Brain pericyte (primary cell): ENCODE measurements around the gene TMEM259.

ENCODE experiments used
- DNase-seq: peaks from one replicate; pipeline ENCODE4 v3.0.0-alpha.2; 2012; ENCODE audit warnings: low read depth, low spot score

TMEM259 gene

DNA sequence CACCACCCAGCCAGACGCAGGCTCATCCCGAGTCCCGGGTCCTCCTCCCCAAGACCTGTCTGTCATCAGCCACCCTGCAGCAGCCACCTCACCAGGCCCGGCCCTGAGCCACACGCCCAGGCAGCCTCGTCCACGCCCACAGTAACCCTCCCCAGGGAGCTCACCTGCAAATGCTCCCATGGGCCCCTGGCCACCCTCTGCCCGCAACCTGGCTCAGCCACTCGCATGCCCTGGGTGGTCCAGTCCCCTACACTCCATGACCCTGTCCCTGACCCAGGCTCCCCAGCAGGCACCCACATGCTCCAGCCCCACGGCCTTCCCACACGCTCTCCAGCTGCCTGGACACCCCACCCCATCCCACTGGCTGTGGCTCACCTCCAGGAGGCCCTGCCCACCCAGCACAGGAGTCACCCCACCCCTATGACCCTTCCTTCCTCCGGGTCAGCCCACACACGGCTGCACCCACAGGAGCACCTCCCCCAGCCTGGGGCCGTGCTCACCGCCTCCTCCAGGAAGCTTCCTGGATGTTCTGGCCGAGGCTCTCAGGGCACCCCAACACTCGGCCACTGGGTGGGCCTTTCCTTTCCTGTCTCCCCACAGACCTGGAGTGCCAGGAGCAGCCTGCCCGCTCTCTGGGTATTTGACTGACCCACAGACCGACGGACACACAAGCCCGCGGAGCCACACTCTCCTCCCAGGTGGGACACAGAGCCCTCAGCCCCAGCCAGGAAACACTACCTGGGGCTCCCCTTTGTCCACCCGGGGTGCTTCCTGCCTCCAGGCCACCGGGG lies 3.6 kb downstream of the TMEM259 start:
- no peak for DNase-seq

- DNase-seq: no peak
Measured at GRCh38 chr19:1016647-1017114, 4.2 kb downstream of the TMEM259 start.

DNA sequence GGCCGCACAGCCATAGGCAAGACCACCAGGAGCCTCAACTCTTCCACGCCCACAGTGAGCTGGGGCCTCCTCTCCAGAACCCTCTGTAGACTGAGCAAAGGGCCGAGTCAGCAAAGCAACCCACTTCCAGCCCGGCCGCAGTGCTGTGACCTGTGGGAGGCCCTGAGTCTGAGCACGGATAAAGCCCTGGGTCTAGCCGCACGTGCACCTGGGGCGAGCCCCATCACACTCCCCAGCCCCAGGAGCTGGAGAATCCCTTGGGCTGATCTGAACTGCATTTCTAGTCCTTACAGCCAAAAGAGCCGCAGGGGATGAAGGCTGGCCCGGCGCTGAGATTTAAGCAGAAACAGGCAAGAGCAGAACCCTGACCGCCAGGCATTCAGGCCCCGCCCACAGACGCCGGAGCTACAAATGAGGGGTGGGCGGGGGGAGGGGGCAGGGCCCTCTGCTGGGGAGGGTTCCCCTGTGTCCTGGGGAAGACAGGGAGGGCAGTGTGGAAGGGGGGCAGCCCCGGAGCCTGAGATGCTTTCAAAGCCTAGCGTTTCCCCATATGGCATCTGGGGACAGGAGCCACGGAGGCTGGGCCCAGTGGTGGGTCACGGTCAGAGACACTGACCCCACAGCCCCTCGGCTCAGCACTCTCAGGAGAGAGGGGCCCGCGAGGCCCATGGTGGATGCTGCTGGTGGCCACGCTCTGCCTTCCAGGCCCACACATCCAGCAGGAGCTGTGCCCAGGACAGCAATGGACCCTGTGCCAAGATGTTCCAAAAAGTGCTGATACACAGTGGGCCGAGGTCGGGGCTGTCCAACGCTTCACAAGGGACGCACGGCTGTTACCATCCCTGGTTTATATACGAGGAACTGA lies 4.9 kb downstream of the TMEM259 start:
- DNase-seq: no peak

DNA sequence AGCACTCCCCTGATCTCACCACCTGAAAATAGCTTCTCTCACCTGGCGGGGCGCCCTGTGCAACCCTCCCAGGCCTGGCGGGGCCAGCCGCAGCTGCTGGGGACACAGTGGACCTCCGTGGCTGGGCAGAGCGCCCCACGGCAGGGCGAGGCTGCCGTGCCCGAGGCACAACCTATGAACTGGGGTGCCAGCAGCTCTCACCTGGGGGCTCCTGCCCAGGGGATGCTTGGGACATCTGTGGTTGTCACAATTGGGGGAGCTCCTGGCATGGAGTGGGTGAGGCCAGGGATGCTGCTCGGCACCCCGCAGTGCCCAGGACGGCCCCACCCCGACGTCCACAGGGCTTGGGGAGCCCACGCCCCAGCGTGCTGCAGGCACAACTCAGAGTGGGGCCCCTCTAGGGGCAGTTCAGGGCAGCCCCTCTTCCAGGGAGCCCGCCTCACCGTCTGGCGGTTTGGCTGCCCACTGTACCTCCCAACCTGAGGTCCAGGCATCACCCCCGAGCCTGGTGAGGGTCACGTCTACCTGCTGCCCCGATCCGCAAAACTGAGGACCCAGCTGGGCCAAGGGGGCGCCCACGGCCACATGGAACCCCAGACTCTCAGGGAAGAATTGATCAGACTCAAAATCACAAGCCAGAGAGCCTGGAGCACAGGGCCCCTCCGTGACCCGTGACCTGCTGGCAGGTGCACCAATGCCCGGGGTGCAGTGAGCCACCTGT lies 5.7 kb downstream of the TMEM259 start:
- no peak for DNase-seq

- no peak for DNase-seq
Measured at GRCh38 chr19:1014161-1015060, 6.5 kb downstream of the TMEM259 start.

DNA sequence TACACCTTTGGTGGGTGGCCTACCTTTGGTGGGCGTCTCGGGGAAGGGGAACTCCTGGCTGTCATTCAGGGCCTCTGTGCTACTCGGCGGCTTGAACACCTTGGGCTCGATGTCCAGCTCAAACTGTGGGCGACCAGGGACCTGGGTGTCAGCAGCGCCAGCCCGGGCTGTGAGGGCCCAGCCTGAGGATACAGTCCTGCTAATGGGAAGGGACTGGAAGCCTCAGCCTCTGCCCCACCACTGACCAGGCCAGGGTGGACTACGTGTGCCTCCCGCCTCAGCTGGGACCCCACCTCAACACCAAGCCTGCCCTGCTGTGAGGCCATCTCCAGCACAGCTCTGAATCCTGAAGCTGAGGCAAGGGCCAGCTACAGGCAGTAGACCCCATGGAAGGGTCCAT lies 7.7 kb downstream of the TMEM259 start:
- DNase-seq: no peak

GRCh38 chr19:1012334-1012733 lies 8.6 kb downstream of the TMEM259 start:
- DNase-seq: no peak

DNA sequence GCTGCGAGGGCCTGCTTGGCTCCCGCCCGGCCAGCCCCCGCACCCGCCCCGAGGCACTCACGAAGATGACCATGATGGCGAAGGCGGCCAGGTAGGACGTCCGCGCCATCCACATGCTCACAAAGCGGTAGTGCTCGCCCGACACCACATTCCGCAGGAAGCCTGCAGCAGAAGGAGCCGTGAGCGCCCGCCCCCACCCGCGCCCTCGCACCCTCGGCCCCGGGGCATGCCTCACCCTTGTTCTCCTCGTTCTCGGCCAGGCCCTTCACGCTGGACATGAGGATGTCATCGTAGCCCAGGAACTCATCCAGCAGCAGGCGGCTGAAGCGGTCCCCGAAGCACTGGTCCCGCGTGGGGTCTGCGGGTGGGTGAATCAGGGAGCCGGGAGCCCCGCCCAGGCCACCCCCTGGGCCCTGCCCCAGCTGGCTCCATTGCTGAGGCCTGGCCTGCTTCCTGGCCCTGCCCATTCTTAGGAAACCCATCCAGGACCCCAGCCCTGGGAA lies 9.0 kb downstream of the TMEM259 start:
- no peak for DNase-seq

GRCh38 chr19:1010586-1011510 lies 10.1 kb downstream of the TMEM259 start:
- no peak for DNase-seq

GRCh38 chr19:1009981-1010538 lies 10.9 kb downstream of the TMEM259 start:
- no peak for DNase-seq

- no peak for DNase-seq
Measured at GRCh38 chr19:1009041-1009980, 11.6 kb downstream of the TMEM259 start.

- DNase-seq: no peak
Measured at GRCh38 chr19:1008268-1009040, 12.5 kb downstream of the TMEM259 start.

- DNase-seq: no peak
Measured at GRCh38 chr19:1007399-1008251, 13.3 kb downstream of the TMEM259 start.

GRCh38 chr19:1006711-1007398 lies 14.1 kb downstream of the TMEM259 start:
- no peak for DNase-seq

DNA sequence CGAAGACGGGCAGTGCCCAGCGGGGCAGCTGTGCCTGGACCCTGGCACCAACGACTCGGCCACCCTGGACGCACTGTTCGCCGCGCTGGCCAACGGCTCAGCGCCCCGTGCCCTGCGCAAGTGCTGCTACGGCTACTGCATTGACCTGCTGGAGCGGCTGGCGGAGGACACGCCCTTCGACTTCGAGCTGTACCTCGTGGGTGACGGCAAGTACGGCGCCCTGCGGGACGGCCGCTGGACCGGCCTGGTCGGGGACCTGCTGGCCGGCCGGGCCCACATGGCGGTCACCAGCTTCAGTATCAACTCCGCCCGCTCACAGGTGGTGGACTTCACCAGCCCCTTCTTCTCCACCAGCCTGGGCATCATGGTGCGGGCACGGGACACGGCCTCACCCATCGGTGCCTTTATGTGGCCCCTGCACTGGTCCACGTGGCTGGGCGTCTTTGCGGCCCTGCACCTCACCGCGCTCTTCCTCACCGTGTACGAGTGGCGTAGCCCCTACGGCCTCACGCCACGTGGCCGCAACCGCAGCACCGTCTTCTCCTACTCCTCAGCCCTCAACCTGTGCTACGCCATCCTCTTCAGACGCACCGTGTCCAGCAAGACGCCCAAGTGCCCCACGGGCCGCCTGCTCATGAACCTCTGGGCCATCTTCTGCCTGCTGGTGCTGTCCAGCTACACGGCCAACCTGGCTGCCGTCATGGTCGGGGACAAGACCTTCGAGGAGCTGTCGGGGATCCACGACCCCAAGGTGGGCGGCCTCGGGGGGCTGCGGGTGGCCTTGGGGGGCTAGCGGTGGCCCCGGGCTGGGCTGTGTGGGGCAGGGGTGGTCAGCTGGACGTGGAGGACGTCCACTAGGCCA lies 15.9 kb downstream of the TMEM259 start:
- no peak for DNase-seq
